IPS-NIHi7 (cell line): Measurements from ENCODE around the gene HSPG2.
"Not testable (repeated sequence)": the region's sequence is repeated elsewhere in the genome, so short reads cannot be mapped to it uniquely, and the experiment has no call there.

Source experiments
- DNase-seq: peaks from one replicate; pipeline ENCODE4 v3.0.0; 2012; ENCODE audit warnings: mixed read lengths; ENCODE audit errors: extremely low spot score

Gene HSPG2

GRCh38 chr1:21955501-21956281 is 18.6 kb upstream of the HSPG2 start:
- peak; percentile 35 for DNase-seq

DNA sequence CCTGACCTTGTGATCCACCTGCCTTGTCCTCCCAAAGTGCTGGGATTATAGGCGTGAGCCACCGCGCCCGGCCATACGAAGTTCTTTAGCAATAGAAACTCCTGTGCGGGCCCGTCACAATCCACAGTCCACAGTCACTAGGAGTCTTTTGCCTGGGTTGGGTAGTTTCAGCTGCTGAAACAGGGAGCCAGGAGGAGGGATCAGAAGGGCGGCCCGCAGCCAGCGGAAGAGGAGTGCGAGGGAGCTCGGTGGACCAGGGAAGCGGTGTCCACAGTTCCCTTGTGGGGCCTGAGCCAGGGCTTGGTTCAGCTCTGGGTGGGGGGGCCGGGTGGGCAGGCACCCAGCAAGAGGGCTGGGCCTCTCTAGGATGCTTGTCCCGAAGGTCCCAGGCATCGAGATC is 17.9 kb upstream of the HSPG2 start:
- DNase-seq = no peak

DNA sequence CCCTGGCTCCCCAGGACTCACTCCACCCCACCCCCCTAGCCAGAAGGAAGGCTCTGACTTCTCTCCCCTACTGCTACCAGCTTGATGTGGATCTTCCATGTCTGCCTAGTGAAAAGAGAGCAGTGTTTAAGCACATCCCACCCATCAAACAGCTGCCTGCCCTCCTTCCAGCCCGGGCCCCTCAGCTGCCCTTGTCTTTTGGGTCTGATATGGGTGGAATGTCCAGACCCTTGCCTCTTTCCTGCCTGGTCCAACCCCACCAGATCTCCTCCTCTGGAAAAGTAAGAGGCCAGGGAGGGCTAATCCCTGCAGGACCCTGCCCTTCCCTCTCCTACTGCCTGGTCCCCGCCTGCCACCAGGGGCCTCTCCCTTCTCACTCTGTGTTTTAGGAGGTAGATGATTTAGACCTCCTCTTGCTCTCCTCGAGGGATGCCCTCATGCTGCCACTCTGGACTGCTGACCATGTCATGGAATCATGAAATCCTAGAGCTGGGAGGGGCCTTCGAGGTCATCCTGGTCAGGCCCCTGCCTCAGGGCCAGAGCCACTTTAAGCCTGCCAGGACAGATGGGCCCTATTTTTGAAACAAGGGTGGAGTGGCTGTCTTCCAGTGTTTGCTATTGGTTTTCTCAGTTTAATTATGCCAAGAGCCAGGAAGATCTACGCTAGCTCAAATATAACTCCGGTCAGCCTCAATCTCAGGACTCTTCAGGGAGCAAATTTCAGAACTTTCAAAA is 15.8 kb upstream of the HSPG2 start:
- DNase-seq = peak; percentile 52

GRCh38 chr1:21951226-21951870 is 14.2 kb upstream of the HSPG2 start:
- DNase-seq = no peak

GRCh38 chr1:21950734-21951133 is 13.6 kb upstream of the HSPG2 start:
- no peak for DNase-seq

GRCh38 chr1:21946836-21947587 is 9.9 kb upstream of the HSPG2 start:
- no peak for DNase-seq

DNA sequence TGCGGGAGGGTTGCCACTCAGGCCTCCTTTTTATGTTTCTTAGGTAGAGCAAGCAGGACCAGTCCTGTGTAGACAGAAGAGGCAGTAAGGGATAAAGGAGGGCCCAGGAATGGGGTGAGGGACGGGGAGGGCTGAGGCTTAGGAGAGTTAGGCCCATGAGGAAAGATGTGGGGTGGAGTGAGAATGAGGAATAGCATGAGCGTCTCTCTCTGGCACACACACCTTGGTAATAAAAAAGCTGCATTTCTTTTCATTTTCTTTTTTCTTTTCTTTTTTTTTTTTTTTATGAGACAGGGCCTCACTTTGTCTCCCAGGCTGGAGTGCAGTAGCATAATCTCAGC is 7.6 kb upstream of the HSPG2 start:
- DNase-seq = no peak

DNA sequence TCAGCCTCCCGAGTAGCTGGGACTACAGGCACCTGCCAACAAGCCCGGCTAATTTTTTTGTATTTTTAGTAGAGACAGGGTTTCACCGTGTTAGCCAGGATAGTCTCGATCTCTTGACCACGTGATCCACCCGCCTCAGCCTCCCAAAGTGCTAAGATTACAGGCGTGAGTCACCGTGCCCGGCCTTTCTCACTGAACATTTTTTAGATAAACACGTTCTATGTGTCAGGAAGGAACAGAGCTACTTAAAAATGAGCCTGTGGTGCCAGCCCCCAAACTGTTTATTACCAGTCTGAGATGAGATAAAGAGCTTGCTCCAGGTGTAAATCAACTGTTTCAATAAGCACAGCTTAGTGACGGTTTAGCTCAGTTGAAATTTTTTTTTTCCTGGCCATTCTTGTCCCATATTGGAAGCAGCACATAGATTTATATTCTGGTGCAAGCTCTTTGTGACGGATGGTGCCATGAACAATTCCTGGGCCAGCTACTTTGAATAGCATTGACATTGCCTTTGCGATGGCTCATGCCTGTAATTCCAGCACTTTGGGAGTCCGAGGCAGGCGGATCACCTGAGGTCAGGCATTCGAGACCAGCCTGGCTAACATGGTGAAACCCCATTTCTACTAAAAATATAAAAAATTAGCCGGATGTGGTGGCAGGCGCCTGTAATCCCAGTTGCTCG is 6.0 kb upstream of the HSPG2 start:
- not testable (repeated sequence) for DNase-seq

GRCh38 chr1:21942464-21942863 is 5.4 kb upstream of the HSPG2 start:
- no peak for DNase-seq

- no peak for DNase-seq
These were observed 4.3 kb upstream of the HSPG2 start for GRCh38 chr1:21941370-21941769.

GRCh38 chr1:21940492-21940891 is 3.4 kb upstream of the HSPG2 start:
- DNase-seq = no peak

DNA sequence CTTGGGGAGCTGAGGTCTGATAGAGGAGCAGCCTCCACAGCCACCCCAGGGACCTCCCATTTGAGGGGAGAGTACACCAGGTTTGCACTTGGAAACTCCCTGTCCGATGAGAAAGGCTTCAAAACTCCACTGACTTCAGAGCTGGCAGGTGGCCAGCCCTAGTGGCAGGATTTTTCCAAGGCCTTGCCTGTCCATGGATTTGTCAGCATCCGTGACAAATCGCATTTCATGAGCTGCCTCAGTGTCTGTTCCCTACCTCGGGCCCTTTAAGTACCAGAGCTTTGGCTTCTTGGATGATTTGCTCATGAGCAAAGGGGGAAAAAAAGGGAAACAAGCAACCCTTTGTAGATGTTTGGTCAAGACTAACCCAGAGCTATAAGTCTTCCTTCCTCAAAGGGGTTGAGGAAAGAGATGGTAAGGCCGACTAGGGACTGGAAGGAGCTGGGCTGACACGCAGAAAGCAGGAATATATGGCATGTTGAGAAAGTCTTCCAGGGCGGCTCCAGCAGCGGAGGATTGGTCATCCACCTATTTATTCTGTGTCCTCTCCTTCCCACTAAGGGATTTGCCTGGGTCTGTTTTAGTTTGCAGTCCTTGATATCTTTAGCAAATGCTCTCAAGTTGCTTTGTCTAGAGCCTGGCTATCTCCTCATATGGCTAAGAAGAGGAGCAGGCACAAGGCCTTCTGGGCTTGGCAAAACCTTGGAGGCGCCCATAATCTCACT is 2.7 kb upstream of the HSPG2 start:
- DNase-seq = no peak

GRCh38 chr1:21938732-21939538 is 1.8 kb upstream of the HSPG2 start:
- no peak for DNase-seq

GRCh38 chr1:21937372-21938121 is 437 bp upstream of the HSPG2 start:
- peak; percentile 94 for DNase-seq

DNA sequence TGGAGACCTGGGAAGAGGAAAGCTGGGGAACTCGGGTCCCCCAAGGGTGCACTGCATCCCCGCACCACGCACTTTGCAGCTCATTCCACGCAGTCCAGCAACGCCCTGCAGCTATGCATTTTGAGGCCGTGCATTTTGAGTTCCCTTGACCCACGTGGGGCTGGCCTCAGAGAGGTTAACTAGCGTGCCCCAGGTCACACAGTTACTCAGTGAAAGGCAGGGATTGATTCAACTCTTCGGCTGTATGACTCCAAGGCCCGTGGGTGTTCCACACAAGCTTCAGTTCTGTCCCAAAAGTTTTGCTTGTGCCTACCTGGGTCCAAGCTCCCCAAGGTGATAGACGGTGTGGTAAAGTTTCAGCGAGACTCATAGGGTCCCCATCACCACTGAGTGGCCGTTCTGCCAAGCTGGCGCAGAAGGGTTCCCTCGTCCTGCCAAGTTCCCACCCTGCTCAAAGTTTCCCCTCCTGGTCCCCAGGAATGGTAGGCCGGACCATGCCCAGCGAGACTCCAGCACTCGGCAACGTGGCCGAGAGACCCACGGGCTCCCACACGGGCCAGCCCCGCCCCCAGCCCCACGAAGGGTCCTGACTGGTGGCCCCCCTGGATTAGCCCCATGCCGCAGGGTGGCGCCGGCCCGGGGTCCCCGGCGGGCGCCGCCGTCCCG is 611 bp downstream of the HSPG2 start:
- DNase-seq = no peak

- no peak for DNase-seq
These were observed 1.2 kb downstream of the HSPG2 start for GRCh38 chr1:21935891-21936365.

- DNase-seq = no peak
These were observed 1.7 kb downstream of the HSPG2 start for GRCh38 chr1:21935393-21935804.

GRCh38 chr1:21933397-21934248 is 3.5 kb downstream of the HSPG2 start:
- peak; percentile 57 for DNase-seq
